GM10266 (cell line): ENCODE data around the gene GYG2.
"Not testable (repeated sequence)": the region's sequence is repeated elsewhere in the genome, so short reads cannot be mapped to it uniquely, and the experiment has no call there.

Experiments used
- DNase-seq: peaks from one replicate; pipeline ENCODE4 v3.0.0; 2012; ENCODE audit errors: extremely low spot score
- TF ChIP-seq, protein P1 (sequence below): IDR thresholded peaks from 2 replicates; pipeline ENCODE4 v1.5.1; 2012; ENCODE audit warnings: mild to moderate bottlenecking, low read depth; ENCODE audit not compliant: control insufficient read depth, insufficient read depth; ENCODE audit errors: missing control alignments

GYG2 gene

DNA sequence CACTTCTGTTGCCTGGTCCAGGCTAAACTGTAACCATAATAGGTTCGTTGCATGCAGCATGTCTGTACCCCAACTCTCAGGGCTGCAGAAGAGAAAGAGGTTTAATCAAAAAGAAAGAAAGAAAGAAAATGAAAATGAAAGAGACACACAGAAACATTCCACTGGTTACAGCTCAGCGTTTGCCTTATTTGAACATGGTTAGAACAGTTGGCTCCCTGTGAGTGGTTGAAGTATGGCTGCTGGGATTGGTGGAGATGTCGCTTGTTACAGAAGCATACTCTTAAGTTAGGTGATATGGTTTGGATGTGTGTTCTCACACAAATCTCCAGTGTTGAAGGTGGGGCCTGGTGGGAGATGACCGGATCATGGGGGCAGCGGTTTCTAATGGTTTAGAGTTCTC is 64.1 kb downstream of the GYG2 start:
- TF ChIP-seq, protein P1, sequence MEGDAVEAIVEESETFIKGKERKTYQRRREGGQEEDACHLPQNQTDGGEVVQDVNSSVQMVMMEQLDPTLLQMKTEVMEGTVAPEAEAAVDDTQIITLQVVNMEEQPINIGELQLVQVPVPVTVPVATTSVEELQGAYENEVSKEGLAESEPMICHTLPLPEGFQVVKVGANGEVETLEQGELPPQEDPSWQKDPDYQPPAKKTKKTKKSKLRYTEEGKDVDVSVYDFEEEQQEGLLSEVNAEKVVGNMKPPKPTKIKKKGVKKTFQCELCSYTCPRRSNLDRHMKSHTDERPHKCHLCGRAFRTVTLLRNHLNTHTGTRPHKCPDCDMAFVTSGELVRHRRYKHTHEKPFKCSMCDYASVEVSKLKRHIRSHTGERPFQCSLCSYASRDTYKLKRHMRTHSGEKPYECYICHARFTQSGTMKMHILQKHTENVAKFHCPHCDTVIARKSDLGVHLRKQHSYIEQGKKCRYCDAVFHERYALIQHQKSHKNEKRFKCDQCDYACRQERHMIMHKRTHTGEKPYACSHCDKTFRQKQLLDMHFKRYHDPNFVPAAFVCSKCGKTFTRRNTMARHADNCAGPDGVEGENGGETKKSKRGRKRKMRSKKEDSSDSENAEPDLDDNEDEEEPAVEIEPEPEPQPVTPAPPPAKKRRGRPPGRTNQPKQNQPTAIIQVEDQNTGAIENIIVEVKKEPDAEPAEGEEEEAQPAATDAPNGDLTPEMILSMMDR, result no peak
- no peak for DNase-seq

DNA sequence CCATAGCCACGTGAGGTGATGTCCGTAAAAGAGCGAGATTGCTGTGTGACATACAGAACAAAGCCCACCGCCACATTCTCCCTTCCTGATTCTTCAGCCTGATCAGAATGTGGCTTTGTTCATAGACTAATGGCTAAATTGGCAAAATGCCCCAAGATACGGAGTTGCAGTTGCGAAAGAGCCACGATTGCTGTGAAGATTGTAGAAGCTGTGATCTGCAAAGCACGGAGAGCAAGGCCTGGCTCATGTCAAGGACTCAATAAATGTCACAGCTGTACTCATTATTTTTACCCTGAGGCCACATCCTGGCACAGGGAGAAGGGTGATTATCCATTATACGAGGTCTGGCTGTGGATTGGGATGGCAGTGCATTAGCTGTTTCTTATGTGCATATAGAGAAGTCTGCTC is 66.2 kb downstream of the GYG2 start:
- DNase-seq, result no peak
- TF ChIP-seq, protein P1, result no peak

DNA sequence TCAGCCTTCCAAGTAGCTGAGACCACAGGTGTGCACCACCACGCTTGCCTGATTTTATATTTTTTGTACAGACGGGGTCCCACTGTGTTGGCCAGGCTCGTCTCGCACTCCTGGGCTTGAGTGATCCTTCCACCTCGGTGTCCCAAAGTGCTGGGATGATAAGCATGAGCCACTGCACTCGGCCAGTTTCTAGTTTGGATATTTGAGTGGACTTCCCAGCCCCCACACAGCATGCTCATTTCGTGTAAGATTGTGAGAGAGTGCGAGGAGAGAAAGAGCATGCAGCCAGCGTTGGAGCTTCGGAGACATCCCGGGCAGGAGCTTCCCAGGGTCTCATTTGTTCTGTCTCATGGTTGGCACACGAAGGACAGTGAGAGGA is 68.6 kb downstream of the GYG2 start:
- TF ChIP-seq, protein P1, result no peak
- DNase-seq, result no peak

DNA sequence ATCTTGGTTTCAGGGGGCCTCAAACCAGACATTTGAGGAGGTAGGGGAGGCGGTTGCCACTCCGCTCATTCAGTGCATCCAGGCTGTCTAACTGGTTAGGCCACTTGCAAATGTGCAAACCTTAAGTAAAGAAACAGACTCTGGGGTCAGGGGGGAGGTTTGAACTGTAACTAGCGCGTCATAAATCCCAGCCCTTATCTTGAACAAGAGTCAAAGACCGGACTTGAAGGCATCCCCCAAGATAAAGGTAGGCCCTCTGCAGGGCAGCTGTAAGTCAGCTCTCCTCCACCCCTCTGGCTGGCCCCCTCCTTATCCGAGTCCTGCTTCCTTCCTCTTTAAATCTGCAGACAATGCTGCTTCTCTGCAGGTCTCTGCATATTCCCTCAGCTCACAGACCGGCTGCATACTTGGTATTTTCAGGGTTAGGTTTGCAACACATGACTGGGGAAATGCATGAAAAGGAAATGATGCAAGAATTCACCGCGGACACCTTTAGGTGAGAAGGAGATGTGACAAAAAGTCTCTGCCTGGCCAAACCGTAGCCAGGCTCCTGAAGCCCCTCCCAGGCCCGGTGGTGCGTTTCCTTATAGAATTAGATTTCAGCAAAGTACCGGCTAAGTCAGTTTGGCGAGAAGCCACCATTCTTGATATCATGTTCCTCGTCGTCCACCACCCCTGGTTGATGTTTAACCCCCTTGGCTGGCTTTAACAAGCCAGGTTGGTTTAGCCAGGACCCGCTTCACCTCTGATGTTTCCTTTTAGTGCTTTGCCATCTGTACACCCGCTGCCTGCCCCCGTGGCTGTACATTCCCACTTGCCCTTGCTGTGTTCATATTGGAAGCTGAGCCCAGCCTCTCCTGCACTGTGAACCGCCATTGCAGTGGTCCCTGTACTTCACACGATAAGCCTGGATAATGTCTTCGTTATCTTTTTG is 69.2 kb downstream of the GYG2 start:
- not testable (repeated sequence) for DNase-seq

DNA sequence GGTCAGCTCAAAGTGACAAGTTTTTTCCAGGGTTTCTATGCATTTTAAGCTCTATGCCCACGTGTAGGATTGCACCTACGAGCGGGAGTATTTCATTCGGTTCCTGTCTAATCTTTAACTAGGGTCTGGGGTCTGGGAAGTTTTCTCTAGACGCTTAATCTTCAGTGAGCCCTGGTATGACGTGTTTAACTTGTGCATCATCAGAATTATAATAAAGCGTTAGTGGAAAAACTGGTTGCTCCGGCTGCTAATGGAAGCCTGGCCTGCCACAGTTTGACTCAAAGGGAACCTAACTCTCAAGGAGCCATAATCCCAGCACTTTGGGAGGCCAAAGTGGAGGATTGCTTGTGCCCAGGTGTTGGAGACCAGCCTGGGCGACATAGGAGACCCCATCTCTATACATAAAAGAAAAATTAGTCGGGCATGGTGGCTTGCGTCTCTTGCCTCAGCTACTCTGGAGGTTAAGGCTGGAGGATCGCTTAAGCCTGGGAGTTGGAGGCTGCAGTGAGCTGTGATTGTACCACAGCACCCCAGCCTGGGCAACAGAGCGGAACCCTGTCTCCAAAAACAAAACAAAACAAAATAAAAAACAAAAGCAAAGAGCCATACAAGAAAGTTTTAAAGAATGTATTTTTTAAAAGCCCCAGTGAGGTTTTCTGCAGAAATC is 70.2 kb downstream of the GYG2 start:
- TF ChIP-seq, protein P1, result no peak
- DNase-seq, result no peak

DNA sequence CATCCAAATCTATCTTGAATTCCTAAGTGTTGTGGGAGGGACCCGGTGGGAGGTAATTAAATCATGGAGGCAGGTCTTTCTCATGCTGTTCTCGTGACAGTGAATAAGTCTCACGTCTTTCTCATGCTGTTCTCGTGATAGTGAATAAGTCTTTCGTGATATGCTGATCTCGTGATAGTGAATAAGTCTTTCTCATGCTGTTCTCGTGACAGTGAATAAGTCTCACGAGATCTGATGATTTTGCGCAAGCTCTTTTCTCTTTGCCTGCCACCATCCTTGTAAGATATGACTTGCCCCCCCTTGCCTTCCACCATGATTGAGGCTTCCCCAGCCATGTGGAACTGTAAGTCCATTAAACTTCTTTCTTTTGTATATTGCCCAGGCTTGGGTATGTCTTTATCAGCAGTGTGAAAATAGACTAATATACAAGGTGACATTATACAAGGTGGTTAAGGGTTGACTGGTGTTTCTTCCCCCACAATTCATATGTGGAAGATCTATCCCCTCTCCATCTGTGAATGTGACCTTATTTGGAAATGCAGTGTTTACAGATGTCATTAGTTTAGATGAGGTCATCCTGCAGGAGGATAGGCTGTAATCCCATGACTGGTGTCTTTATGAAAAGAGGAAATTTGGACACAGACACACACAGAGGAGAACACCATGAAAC is 72.8 kb downstream of the GYG2 start:
- TF ChIP-seq, protein P1, result no peak
- no peak for DNase-seq

DNA sequence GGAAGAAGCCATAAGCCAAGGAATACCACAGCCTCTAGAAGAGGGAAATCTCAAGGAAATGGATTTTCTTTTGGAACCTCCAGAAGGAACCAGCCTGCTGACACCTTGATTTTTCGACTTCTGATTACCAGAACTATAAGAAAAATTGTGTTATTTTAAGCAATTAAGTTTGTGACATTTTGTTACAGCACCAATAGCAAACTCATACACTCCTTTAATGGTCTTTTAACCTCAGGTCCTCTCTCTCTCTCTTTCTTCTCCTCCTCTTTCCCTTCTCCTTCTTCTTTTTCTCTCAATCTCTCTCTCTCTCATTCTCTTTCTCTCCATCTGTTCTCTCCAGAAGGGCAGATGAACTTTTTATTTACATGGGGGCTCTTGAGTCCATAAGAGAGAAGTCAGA is 74.1 kb downstream of the GYG2 start:
- no peak for DNase-seq
- TF ChIP-seq, protein P1, result no peak
